ENCODE measurements around the gene PRKCA.

PRKCA gene

DNA sequence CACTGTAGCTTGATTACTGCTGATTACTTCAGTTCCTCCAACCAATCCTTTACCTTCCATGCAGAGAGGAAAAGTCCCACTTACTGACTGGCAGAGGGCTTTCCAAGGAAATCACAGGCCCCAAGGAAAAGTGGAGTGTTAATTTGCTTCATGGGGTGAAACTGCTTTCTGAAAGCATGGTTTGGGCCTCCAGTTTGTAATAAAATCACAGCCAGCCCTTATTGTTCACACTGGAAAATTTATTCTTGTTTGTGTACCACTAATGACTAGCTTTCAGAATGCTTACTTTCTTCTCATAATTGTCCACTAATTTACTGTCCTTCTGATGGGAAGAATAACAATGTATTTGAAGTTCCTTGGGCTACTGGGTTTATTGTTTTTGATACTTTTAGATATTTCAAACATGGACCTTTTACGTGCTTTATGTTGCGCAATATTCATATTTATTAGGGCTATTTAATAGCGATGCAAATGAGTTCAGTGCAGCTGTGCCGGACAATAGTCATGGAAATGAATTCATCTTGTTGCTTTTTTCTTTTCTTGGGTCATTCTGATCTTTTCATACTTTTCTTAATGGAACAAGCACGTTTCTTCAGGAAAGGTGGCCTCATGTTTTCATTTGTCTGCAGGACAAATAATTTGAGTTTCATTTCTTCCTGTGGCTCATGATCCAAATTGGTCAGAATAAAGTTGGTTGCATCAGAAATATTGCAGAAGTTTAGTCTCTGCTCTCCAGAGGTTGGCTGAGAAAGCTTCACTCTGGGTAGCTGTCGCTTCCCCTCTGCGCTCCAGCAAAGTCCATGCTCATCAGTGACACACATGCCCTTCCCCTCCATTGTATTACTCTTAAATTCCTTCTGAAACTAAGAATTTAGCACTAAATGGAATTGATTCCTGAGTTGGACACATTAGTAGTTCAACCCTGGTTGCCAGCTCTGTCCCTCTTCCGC, 128.7 kb downstream of the PRKCA start:
- no peak overlapping the region for H3K4me3 ChIP-seq (ENCODE audit: low read length)
- TF ChIP-seq, protein P1, sequence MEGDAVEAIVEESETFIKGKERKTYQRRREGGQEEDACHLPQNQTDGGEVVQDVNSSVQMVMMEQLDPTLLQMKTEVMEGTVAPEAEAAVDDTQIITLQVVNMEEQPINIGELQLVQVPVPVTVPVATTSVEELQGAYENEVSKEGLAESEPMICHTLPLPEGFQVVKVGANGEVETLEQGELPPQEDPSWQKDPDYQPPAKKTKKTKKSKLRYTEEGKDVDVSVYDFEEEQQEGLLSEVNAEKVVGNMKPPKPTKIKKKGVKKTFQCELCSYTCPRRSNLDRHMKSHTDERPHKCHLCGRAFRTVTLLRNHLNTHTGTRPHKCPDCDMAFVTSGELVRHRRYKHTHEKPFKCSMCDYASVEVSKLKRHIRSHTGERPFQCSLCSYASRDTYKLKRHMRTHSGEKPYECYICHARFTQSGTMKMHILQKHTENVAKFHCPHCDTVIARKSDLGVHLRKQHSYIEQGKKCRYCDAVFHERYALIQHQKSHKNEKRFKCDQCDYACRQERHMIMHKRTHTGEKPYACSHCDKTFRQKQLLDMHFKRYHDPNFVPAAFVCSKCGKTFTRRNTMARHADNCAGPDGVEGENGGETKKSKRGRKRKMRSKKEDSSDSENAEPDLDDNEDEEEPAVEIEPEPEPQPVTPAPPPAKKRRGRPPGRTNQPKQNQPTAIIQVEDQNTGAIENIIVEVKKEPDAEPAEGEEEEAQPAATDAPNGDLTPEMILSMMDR (conservative IDR thresholded peaks at IDR 0.05; ENCODE audit: low read length): no peak
- DNase-seq (ENCODE audit: low read depth): peak; percentile 21

DNA sequence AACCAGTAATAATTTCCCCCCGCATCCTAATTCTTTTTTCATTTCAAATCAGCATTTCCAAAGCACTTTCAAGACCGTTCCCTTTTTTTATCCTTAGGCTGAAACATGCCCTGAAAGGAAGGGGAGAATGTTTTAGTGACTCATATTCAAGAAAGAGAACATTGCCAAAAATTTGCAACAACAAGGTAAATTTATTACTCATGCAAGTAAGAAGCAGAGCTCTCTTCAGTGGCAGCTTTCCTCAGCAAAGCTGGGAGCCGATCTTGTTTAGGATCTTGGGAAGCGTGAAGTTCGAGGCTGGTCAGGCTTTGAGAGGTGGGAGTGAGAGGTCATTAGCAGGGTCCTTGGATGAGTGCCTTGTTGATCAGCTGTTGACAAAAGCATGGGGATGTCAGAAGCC, 129.5 kb downstream of the PRKCA start:
- H3K4me3 ChIP-seq (ENCODE audit: low read length): no peak overlapping the region; the same call in 1 of the 2 replicates
- TF ChIP-seq, protein P1 (conservative IDR thresholded peaks at IDR 0.05; ENCODE audit: low read length): no peak

DNA sequence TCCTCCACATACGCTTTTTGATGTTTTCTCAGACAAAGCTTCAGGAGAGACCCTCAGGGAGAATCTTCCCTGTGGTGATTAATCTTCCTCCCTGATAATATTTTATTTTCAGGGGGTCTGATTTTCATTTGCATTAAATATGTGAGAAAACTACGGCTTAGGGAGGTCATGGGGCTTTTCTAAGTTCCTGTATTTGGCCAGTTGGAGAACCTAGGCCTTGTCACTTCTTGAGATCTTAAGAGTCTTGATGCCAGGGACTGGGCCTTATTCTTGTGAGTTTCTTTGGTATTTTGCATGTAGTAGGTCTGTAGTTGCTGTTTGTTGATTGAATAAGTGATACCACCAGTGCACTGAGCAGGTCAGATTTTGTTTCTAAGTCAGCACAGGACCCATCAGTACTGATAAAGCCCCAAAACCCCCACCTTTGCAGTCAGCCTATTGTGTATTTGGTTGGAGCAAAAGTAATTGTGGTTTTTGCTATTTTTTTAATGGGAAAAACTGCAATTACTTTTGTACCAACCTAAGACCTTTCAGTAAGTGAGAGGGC, 130.1 kb downstream of the PRKCA start:
- H3K4me3 ChIP-seq (ENCODE audit: low read length): no peak overlapping the region
- DNase-seq (ENCODE audit: low read depth): no peak
- TF ChIP-seq, protein P1 (conservative IDR thresholded peaks at IDR 0.05; ENCODE audit: low read length): no peak

More for the DNA sequence above, 129.5 kb downstream of the PRKCA start:
- peak; percentile 85 for DNase-seq (ENCODE audit: low read depth)

DNA sequence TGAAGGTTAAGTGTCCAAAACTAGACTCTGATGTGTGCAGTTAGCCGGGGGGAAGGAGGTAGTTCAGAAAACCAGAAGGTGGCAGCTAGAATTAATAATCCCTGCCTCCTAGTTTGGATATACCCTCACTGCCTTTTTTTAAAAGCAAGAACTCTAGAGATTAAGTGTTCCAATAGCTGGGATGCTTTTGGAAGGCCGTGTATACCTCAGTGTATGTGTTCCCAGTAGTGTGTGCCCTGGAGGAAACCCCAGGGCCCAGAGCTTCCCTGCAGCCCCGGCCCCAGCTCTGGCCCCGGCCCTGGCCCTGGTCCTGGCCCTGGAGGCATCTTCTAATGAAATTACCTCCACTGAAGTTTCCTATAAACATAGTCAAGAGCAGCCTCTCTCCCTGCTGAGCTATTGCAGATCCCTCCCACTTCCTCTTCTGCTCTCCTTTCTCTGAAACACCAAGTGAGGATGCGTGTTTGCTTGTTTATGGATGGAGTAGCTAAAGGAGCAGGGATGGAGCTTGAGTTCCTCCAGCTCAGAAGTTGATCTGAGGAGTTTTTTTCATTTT, 130.7 kb downstream of the PRKCA start:
- no peak overlapping the region for H3K4me3 ChIP-seq (ENCODE audit: low read length)
- peak; percentile 16 for DNase-seq (ENCODE audit: low read depth)
- TF ChIP-seq, protein P1 (conservative IDR thresholded peaks at IDR 0.05; ENCODE audit: low read length): no peak

DNA sequence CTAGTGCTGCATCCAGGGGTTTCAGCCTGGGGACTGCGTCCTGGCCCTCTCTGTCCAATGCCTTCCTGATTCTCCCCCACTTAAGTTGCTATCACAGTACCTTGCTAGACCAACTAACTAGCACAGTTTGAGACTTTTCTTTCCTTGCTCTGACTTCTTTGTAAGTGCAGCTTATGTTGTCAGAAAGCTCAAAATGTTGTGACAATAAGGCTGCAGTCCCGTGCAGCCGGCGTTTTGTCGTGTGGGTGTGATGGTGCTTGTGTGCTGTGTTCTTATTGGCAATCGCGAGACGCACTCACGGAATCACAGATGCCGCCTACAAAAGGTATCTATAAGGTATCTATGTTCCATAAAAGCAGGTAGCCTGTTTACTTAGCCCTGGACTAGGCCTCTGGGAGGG, 132.8 kb downstream of the PRKCA start:
- DNase-seq (ENCODE audit: low read depth): no peak
- no peak overlapping the region for H3K4me3 ChIP-seq (ENCODE audit: low read length)
- TF ChIP-seq, protein P1 (conservative IDR thresholded peaks at IDR 0.05; ENCODE audit: low read length): no peak

DNA sequence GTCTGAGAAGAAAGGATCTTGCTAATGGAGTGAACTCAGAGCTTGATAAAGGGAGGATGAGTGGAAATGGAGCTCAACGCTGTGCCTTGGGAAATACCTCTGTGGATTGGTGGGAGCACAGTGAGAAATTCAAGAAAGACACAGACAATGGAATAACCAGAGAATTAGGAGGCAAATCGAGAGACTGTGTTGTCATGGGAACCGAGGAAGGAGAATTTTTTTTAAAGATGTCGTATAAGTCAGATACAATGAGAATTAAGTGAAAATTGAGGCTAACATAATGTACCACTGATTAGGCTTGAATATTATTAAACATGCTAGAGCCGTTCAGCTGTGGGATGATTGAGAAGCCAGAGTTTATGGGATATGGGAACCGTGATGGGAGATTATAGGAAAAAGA, 134.2 kb downstream of the PRKCA start:
- TF ChIP-seq, protein P1 (conservative IDR thresholded peaks at IDR 0.05; ENCODE audit: low read length): no peak
- H3K4me3 ChIP-seq (ENCODE audit: low read length): no peak overlapping the region
- DNase-seq (ENCODE audit: low read depth): no peak
